MCF 10A (cell line): ENCODE data around the gene CDK10. TPM values are rescaled to one million over a fixed set of nuclear protein-coding genes. Genes with fewer than 3 reads are reported as not detected.
A peak's percentile ranks its signal among the peaks of the same experiment; 100 is the strongest.
"Not testable (repeated sequence)": the region's sequence is repeated elsewhere in the genome, so short reads cannot be mapped to it uniquely, and the experiment has no call there.

Experiments used
- BruUV-seq: library from RNA; stranded (reverse); fragments of 400-500 nt; replicated peaks from 2 replicates; lab custom pipeline; 2021; lab: Mats Ljungman, UMichigan
- CTCF ChIA-PET: fragments of 300-600 bp; sonication (Branson Sonifier 250); formaldehyde crosslinking; extraction: SDS; loops from one replicate; lab custom pipeline; 2021; ENCODE audit warnings: antibody characterized with exemption, inconsistent platforms; lab: Yijun Ruan, JAX
- POLR2A ChIA-PET: fragments of 300-600, 350-650 bp; sonication (Branson Sonifier 250); formaldehyde crosslinking; extraction: SDS; loops from one replicate; lab custom pipeline; 2020; ENCODE audit warnings: antibody characterized with exemption, inconsistent platforms; lab: Yijun Ruan, JAX
- DNase-seq: peaks from one replicate; pipeline ENCODE4 v3.0.0-alpha.2; 2018; ENCODE audit not compliant: unreplicated experiment
- H3K27ac Mint-ChIP-seq: one replicate; pipeline ENCODE4 v1.8.0; 2022; ENCODE audit warnings: mild to moderate bottlenecking, low read depth, mixed read lengths; ENCODE audit not compliant: unreplicated experiment
- H3K27me3 Mint-ChIP-seq: one replicate; pipeline ENCODE4 v1.8.0; 2022; ENCODE audit warnings: mixed read lengths; ENCODE audit not compliant: insufficient read depth, unreplicated experiment
- H3K36me3 Mint-ChIP-seq: one replicate; pipeline ENCODE4 v1.8.0; 2022; ENCODE audit warnings: mild to moderate bottlenecking, moderate library complexity, mixed read lengths; ENCODE audit not compliant: insufficient read depth, unreplicated experiment
- H3K4me1 Mint-ChIP-seq: one replicate; pipeline ENCODE4 v1.8.0; 2022; ENCODE audit warnings: mixed read lengths; ENCODE audit not compliant: insufficient read depth, unreplicated experiment
- H3K4me3 Mint-ChIP-seq: one replicate; pipeline ENCODE4 v1.8.0; 2022; ENCODE audit warnings: mild to moderate bottlenecking, moderate library complexity, mixed read lengths; ENCODE audit not compliant: unreplicated experiment
- H3K9me3 Mint-ChIP-seq: one replicate; pipeline ENCODE4 v1.8.0; 2022; ENCODE audit warnings: mixed read lengths; ENCODE audit not compliant: unreplicated experiment
- intact Hi-C: fragments of 100-400 bp; cut with micrococcal nuclease; formaldehyde crosslinking; loops from 2 replicates; pipeline ENCODE4 v1.14.1; 2022
- total RNA-seq: library from RNA; stranded (reverse); gene quantifications from 2 replicates; pipeline ENCODE4 v1.2.3, GENCODE V29; 2022
- TF ChIP-seq, protein P1 (sequence below): fragments of 200-600 bp; IDR thresholded peaks from one replicate; pipeline ENCODE4 v1.8.0; 2022; ENCODE audit warnings: antibody characterized with exemption, mild to moderate bottlenecking; ENCODE audit not compliant: unreplicated experiment

Gene CDK10
- total RNA-seq, 1 experiment from 2014 or later, result 83.4 TPM

DNA sequence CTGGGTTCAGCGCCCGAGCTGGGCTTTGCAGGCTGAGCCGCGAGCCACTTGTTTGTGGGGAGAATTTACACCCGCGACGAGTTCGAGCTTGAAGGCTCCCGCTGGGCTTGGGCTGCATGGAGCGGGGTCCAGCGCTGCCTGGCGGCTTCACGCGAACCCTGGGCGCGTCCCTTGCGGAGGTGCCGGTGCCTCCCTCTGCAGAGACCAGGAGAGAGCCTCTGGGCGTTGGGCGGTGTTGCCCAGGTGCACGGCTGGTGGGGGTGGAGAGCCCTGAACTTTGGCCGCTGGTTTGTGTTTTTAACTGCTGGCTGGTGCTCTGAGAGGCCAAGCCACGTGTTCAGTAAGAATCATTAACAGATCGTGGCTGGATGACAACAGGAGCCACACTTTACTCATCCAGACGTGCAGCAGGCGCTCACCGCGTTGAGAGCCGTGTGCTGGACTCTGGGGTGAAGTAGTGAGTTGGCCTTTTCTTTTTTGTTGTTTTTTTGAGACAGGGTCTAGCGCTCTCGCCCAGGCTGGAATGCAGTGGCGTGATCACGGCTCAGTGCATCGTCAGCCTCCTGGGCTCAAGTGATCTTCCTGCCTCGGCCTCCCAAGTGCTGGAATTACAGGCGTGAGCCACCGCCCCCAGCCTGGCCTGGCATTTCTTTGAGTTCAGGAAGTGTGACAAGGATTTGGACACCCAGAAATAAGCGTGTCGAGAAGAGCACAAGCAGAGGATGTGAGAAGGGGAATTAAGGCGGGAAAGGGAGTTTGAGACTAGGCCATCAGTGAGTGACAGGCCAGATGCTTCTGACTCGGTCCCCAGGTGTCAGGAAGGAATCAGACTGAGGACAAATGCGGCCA, 827 bp downstream of the CDK10 start:
- POLR2A ChIA-PET, result interaction anchor here (0.6 to 2.5 kb wide), 11 partner anchors 10 to 189 kb away, joined by 3 to 24 read pairs (median 9); partner anchors contain the start of genes CHMP1A, SPATA2L, SPATA33 and VPS9D1
- peak overlapping the region; percentile 88 for H3K4me3 Mint-ChIP-seq
- intact Hi-C loops, result no loop called here
- no peaks in the 10 kb centered on the region for H3K27me3 Mint-ChIP-seq
- peak overlapping the region; percentile 87 for H3K27ac Mint-ChIP-seq
- CTCF ChIA-PET, result interaction anchor here (0.6 kb wide), 1 partner anchor 82 kb away, joined by 3 read pairs; no protein-coding TSS in a partner anchor
- TF ChIP-seq, protein P1, sequence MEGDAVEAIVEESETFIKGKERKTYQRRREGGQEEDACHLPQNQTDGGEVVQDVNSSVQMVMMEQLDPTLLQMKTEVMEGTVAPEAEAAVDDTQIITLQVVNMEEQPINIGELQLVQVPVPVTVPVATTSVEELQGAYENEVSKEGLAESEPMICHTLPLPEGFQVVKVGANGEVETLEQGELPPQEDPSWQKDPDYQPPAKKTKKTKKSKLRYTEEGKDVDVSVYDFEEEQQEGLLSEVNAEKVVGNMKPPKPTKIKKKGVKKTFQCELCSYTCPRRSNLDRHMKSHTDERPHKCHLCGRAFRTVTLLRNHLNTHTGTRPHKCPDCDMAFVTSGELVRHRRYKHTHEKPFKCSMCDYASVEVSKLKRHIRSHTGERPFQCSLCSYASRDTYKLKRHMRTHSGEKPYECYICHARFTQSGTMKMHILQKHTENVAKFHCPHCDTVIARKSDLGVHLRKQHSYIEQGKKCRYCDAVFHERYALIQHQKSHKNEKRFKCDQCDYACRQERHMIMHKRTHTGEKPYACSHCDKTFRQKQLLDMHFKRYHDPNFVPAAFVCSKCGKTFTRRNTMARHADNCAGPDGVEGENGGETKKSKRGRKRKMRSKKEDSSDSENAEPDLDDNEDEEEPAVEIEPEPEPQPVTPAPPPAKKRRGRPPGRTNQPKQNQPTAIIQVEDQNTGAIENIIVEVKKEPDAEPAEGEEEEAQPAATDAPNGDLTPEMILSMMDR, result no peak
- peak; percentile 20 for DNase-seq
- no peaks in the 10 kb centered on the region for H3K9me3 Mint-ChIP-seq
- peaks cover 6% of the 10 kb centered on the region for H3K4me1 Mint-ChIP-seq
- BruUV-seq, result TSS peak; percentile 55
- H3K36me3 Mint-ChIP-seq, result peaks cover 27% of the 10 kb centered on the region

DNA sequence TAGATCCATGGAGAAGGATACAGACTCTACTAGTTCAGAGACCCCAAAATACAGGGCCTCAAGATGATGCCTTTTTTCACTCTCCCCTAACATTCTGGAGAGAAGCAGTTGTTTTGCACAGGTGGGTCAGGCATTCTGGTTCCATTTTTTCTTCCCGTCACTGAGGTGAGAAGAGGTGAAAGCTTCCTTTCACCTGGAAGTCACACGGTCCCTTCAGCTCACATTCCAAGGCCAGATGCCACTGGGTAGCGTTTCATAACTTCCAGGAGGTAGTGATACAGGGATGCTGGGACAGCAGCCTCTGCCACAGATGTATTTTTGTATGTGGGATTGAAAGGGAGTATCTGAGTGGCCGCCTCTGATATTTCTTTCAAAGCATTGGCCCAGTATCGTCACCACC, 1.9 kb downstream of the CDK10 start:
- CTCF ChIA-PET, result interaction anchor here (0.7 to 2.2 kb wide), 4 partner anchors 9 to 116 kb away, joined by 3 to 11 read pairs (median 4); no protein-coding TSS in a partner anchor
- TF ChIP-seq, protein P1, result no peak
- no peak for DNase-seq
- intact Hi-C loops, result no loop called here
- no peak overlapping the region for H3K27ac Mint-ChIP-seq
- peaks cover 38% of the 10 kb centered on the region for H3K36me3 Mint-ChIP-seq
- no TSS peak for BruUV-seq
- no peaks in the 10 kb centered on the region for H3K27me3 Mint-ChIP-seq
- peaks cover 6% of the 10 kb centered on the region for H3K4me1 Mint-ChIP-seq
- POLR2A ChIA-PET, result interaction anchor here (0.7 to 1.5 kb wide), 3 partner anchors 12 to 146 kb away, joined by 3 to 4 read pairs (median 3); no protein-coding TSS in a partner anchor
- no peaks in the 10 kb centered on the region for H3K9me3 Mint-ChIP-seq
- H3K4me3 Mint-ChIP-seq, result peak overlapping the region; percentile 88

DNA sequence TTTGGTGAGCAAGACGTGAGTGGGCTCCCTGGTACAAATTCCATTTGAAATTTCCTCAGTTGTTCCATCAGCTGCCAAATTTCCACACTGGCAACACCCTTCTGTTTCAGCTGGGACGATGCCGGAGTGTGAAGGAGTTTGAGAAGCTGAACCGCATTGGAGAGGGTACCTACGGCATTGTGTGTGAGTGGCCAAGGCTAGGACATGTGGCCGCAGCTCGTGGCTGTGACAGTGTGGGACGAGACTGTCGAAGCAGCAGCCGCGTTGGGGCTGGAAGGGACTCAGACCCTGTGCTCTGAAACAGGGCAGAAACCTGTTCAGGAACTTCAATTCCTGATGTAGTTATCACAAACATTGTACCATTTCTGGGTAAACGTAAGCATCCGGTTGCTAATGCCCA, 2.7 kb downstream of the CDK10 start:
- Mint-ChIP-seq H3K4me1 (peaks cover 6% of the 10 kb centered on the region), H3K27ac (no peak overlapping the region), H3K4me3 (no peak overlapping the region), H3K36me3 (peaks cover 44% of the 10 kb centered on the region), H3K9me3 (no peaks in the 10 kb centered on the region), H3K27me3 (no peaks in the 10 kb centered on the region)
- CTCF ChIA-PET, result interaction anchor here (0.7 to 2.2 kb wide), 4 partner anchors 9 to 48 kb away, joined by 3 to 11 read pairs (median 4); no protein-coding TSS in a partner anchor
- TF ChIP-seq, protein P1, result no peak
- intact Hi-C loops, result no loop called here
- POLR2A ChIA-PET, result interaction anchor here (0.8 to 1.5 kb wide), 3 partner anchors 8 to 19 kb away, joined by 3 to 4 read pairs (median 3); no protein-coding TSS in a partner anchor
- no TSS peak for BruUV-seq
- DNase-seq, result no peak

DNA sequence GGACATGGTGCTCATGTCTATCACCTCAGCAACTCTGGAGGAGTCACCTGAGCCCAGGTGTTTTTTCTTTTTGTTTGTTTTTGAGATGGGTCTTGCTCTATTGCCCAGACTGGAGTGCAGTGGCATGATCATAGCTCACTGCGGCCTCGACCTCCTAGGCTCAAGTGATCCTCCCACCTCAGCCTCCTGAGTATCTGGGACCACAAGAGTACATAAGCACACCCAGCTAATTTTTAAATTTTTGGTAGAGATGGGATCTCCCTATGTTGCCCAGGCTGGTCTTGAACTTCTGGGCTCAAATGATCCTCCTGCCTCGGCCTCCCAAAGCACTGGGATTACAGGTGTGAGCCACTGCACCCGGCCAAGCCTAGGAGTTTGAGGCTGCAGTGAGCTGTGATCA, 3.1 kb downstream of the CDK10 start:
- DNase-seq, H3K9me3 Mint-ChIP-seq, H3K27ac Mint-ChIP-seq, intact Hi-C loops, BruUV-seq, H3K4me3 Mint-ChIP-seq, H3K4me1 Mint-ChIP-seq, H3K27me3 Mint-ChIP-seq: not testable (repeated sequence)
- CTCF ChIA-PET, result interaction anchor here (0.7 to 2.2 kb wide), 3 partner anchors 10 to 48 kb away, joined by 3 to 11 read pairs (median 3); no protein-coding TSS in a partner anchor
- POLR2A ChIA-PET, result interaction anchor here (0.8 kb wide), 1 partner anchor 7 kb away, joined by 3 read pairs; no protein-coding TSS in a partner anchor
- H3K36me3 Mint-ChIP-seq, result peaks cover 48% of the 10 kb centered on the region
